Measurements from ENCODE around the gene TUBB2B. TPM values are rescaled to one million over a fixed set of nuclear protein-coding genes. Genes with fewer than 3 reads are reported as not detected.
"Not testable (repeated sequence)": the region's sequence is repeated elsewhere in the genome, so short reads cannot be mapped to it uniquely, and the experiment has no call there.

The TUBB2B gene
- total and polyA plus RNA-seq, 9 donors = 0.67 to 3.6 (median 1.1) TPM

- H3K27me3 ChIP-seq = no peaks in the 10 kb centered on the region
- no peaks in the 10 kb centered on the region for H3K4me1 ChIP-seq (ENCODE audit: insufficient read depth)
- TF ChIP-seq POLR2A (IDR thresholded peaks at IDR 0.05) = no peak
- TF ChIP-seq EP300 (IDR thresholded peaks at IDR 0.05) = no peak
- TF ChIP-seq CTCF (IDR thresholded peaks at IDR 0.05) = no peak
- H3K4me3 ChIP-seq = no peak overlapping the region
- H3K27ac ChIP-seq = no peak overlapping the region
- DNase-seq = no peak
- H3K9me3 ChIP-seq = no peaks in the 10 kb centered on the region
- intact Hi-C loops (cut with DNase I) = no loop called here
- no peaks in the 10 kb centered on the region for H3K36me3 ChIP-seq
- 72 to 82% (median 74%) methylated on average over 22 to 23 of the region's 23 CpGs for WGBS, 3 donors
These were observed 34.2 kb downstream of the TUBB2B start for GRCh38 chr6:3193102-3193849.

GRCh38 chr6:3190779-3191178, 36.7 kb downstream of the TUBB2B start:
- intact Hi-C loops (cut with DNase I) = no loop called here
- Histone ChIP-seq H3K9me3 (no peaks in the 10 kb centered on the region), H3K4me1 (ENCODE audit: insufficient read depth) (no peaks in the 10 kb centered on the region), H3K27ac (no peak overlapping the region), H3K36me3 (no peaks in the 10 kb centered on the region), H3K4me3 (no peak overlapping the region), H3K27me3 (no peaks in the 10 kb centered on the region)
- no peak for DNase-seq
- WGBS, 3 donors = 79 to 86% (median 85%) methylated on average over 5 of the region's 5 CpGs
- no peak for TF ChIP-seq EP300 (IDR thresholded peaks at IDR 0.05)
- TF ChIP-seq POLR2A (IDR thresholded peaks at IDR 0.05) = no peak
- no peak for TF ChIP-seq CTCF (IDR thresholded peaks at IDR 0.05)

- H3K9me3 ChIP-seq = no peaks in the 10 kb centered on the region
- H3K27ac ChIP-seq = no peak overlapping the region
- no peaks in the 10 kb centered on the region for H3K4me1 ChIP-seq (ENCODE audit: insufficient read depth)
- no peak for TF ChIP-seq EP300 (IDR thresholded peaks at IDR 0.05)
- intact Hi-C loops (cut with DNase I) = no loop called here
- no peak for DNase-seq
- WGBS, 3 donors = 69 to 87% (median 77%) methylated on average over 4 of the region's 4 CpGs
- no peaks in the 10 kb centered on the region for H3K36me3 ChIP-seq
- no peak overlapping the region for H3K4me3 ChIP-seq
- no peaks in the 10 kb centered on the region for H3K27me3 ChIP-seq
These were observed 37.4 kb downstream of the TUBB2B start for GRCh38 chr6:3190056-3190455.

GRCh38 chr6:3189192-3189591, 38.3 kb downstream of the TUBB2B start:
- 90 to 91% (median 91%) methylated on average over 10 of the region's 10 CpGs for WGBS, 3 donors

GRCh38 chr6:3188262-3188661, 39.2 kb downstream of the TUBB2B start:
- no peaks in the 10 kb centered on the region for H3K9me3 ChIP-seq
- no peak overlapping the region for H3K27ac ChIP-seq
- DNase-seq = no peak
- H3K27me3 ChIP-seq = no peaks in the 10 kb centered on the region
- no peaks in the 10 kb centered on the region for H3K36me3 ChIP-seq
- intact Hi-C loops (cut with DNase I) = no loop called here
- WGBS, 3 donors = 75 to 84% (median 79%) methylated on average over 7 of the region's 7 CpGs
- H3K4me1 ChIP-seq (ENCODE audit: insufficient read depth) = no peaks in the 10 kb centered on the region
- no peak overlapping the region for H3K4me3 ChIP-seq
- no peak for TF ChIP-seq EP300 (IDR thresholded peaks at IDR 0.05)
- no peak for TF ChIP-seq POLR2A (IDR thresholded peaks at IDR 0.05)

More at GRCh38 chr6:3189192-3189591, 38.3 kb downstream of the TUBB2B start:
- DNase-seq; intact Hi-C loops (cut with DNase I); H3K27ac ChIP-seq; H3K4me1 ChIP-seq (ENCODE audit: insufficient read depth); H3K9me3 ChIP-seq; H3K27me3 ChIP-seq; H3K36me3 ChIP-seq; H3K4me3 ChIP-seq: not testable (repeated sequence)

- H3K4me1 ChIP-seq (ENCODE audit: insufficient read depth) = no peaks in the 10 kb centered on the region
- 93 to 98% (median 95%) methylated on average over 3 of the region's 3 CpGs for WGBS, 3 donors
- DNase-seq = no peak
- H3K4me3 ChIP-seq = no peak overlapping the region
- intact Hi-C loops (cut with DNase I) = no loop called here
- H3K9me3 ChIP-seq = no peaks in the 10 kb centered on the region
- H3K27ac ChIP-seq = no peak overlapping the region
- no peaks in the 10 kb centered on the region for H3K27me3 ChIP-seq
- TF ChIP-seq POLR2A (IDR thresholded peaks at IDR 0.05) (no peak), CTCF (IDR thresholded peaks at IDR 0.05) (no peak), EP300 (IDR thresholded peaks at IDR 0.05) (no peak)
- H3K36me3 ChIP-seq = no peaks in the 10 kb centered on the region
These were observed 40.5 kb downstream of the TUBB2B start for GRCh38 chr6:3186974-3187382.
